OCI-LY7 (cell line): ENCODE results near the gene SELENOK.
A peak's percentile ranks its signal among the peaks of the same experiment; 100 is the strongest.

ENCODE experiments used
- CTCF ChIP-seq: fragments of 200-600 bp; sonication (generic); conservative IDR thresholded peaks from 2 replicates; pipeline ENCODE4 v1.5.1; 2014; ENCODE audit warnings: mild to moderate bottlenecking, antibody characterized with exemption, low read length, moderate library complexity, mixed read lengths
- EZH2phosphoT487 ChIP-seq: fragments of 200-600 bp; sonication (generic); IDR thresholded peaks from 2 replicates; pipeline ENCODE4 v1.6.1; 2018; ENCODE audit warnings: low read depth, borderline replicate concordance, mild to moderate bottlenecking, mixed run types, antibody characterized with exemption, low read length, moderate library complexity, mixed read lengths

- TF ChIP-seq CTCF (peak; percentile 91), EZH2phosphoT487 (no peak)
Measured at GRCh38 chr3:53938645-53939044, 47.0 kb upstream of the SELENOK start.
